ENCODE measurements around the gene MYO9B. TPM values are rescaled to one million over a fixed set of nuclear protein-coding genes. Genes with fewer than 3 reads are reported as not detected.

MYO9B gene
- total RNA-seq, 1 donor from 2014 or later: 137 TPM

DNA sequence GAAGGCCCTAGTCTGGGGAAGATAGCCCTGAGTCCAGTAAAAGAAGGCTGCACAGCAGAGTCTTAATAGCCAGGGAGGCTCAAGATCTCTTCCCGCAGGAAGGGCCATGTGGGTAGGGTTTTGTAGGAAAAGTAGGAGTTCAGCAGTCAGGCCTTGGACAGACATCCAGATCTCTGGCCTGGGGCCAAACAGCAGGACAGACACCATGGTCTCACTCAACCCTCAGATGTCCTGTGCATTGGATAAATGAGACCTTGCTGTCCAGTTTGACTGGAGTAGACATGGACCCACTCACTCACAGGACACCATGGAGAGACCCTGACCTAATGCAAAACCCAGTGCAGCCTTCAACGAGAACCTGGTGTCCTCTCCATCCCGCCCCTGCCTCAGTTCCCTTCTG lies 154.3 kb downstream of the MYO9B start:
- DNase-seq: no peak
- H3K36me3 ChIP-seq: peaks cover 32% of the 10 kb centered on the region
- peaks cover 16% of the 10 kb centered on the region for H3K4me1 ChIP-seq
- H3K9me3 ChIP-seq: no peaks in the 10 kb centered on the region
- TF ChIP-seq, protein P1, sequence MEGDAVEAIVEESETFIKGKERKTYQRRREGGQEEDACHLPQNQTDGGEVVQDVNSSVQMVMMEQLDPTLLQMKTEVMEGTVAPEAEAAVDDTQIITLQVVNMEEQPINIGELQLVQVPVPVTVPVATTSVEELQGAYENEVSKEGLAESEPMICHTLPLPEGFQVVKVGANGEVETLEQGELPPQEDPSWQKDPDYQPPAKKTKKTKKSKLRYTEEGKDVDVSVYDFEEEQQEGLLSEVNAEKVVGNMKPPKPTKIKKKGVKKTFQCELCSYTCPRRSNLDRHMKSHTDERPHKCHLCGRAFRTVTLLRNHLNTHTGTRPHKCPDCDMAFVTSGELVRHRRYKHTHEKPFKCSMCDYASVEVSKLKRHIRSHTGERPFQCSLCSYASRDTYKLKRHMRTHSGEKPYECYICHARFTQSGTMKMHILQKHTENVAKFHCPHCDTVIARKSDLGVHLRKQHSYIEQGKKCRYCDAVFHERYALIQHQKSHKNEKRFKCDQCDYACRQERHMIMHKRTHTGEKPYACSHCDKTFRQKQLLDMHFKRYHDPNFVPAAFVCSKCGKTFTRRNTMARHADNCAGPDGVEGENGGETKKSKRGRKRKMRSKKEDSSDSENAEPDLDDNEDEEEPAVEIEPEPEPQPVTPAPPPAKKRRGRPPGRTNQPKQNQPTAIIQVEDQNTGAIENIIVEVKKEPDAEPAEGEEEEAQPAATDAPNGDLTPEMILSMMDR (IDR thresholded peaks at IDR 0.05): no peak
- no peak overlapping the region for H3K4me3 ChIP-seq
- intact Hi-C loops (cut with DNase I): no loop called here
- ATAC-seq: no peak
- H3K27me3 ChIP-seq: no peaks in the 10 kb centered on the region
- no peak overlapping the region for H3K27ac ChIP-seq

DNA sequence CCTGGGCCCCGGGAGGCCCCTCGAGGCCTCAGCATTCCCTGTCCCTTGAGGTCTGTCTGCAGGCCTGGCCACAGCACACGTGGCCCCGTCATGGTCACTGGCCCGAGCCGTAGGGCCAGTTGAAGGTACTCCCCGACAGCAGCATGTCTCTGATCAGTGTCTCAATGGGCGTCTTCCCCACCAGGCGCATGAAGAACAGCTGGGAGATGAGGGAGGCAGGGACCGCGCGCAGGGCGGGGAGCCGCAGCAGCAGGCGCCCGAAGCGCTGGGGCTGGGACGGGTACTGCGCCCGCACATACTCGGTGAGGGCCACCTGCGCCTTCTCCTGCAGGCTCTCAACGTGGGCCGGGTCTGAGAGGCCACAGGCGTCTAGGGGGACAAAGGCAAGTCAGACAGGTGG lies 156.7 kb downstream of the MYO9B start:
- intact Hi-C loops (cut with DNase I): no loop called here
- Histone ChIP-seq H3K4me1 (peaks cover 18% of the 10 kb centered on the region), H3K9me3 (no peaks in the 10 kb centered on the region), H3K27ac (no peak overlapping the region), H3K27me3 (no peaks in the 10 kb centered on the region), H3K36me3 (peaks cover 32% of the 10 kb centered on the region), H3K4me3 (no peak overlapping the region)
- TF ChIP-seq, protein P1 (IDR thresholded peaks at IDR 0.05): no peak
- ATAC-seq (no peak), DNase-seq (no peak)

DNA sequence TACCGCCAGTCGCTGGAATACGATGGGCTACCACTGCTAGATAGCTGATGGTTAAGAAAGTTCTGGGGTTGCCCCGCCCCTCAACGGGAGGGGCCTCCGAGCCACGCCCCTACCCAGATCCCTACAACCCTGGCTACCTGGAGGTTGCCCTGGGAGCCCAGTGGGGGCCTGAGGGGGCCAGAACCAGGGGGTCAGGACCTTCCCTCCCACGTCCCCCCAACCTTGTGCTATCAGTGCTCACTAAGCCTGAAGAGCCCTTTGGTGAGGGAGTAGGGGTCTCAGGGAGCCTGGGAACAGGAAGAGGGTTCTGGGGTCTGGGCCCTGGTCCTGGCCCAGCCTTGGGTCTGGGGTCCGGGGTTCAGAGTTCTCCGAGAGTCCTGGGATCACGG lies 159.3 kb downstream of the MYO9B start:
- Histone ChIP-seq H3K4me3 (peak overlapping the region; percentile 56), H3K27ac (peak overlapping the region; percentile 42), H3K4me1 (peaks cover 18% of the 10 kb centered on the region)

DNA sequence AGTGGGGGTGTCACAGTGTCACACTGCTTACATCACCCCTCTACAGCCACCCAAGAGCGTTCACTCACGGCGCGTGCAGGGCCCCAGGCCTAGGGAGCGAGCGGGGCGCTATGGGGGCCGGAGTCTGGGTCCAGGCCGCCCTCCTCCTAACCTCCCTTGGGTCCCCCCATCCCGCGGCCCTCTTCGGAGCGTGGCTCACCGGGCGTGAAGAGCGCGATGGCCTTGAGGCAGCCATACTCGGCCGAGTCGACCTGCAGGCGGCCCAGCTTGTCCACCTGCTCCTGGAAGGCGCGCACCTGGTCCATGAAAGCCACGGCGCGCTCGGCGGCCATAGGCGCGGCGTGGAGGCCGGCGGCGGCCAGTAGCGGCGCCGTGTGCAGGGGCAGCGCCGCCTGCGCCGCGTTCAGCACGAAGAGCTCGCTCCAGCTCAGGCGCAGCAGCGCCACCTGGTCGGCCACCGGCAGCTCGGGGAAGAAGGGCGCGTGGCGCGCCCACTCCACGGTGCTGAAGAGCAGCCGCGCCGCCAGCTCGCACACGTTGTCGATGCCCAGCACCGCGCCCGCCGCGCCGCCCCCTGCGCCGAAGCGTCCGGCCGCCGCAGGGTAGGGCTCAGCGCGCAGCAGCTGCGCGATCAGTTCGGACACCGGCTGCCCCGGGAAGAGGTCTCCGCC lies 159.9 kb downstream of the MYO9B start:
- Histone ChIP-seq H3K9me3 (no peaks in the 10 kb centered on the region), H3K4me1 (peaks cover 18% of the 10 kb centered on the region), H3K36me3 (peaks cover 45% of the 10 kb centered on the region), H3K4me3 (peak overlapping the region; percentile 56), H3K27me3 (no peaks in the 10 kb centered on the region), H3K27ac (peak overlapping the region; percentile 42)
- ATAC-seq (peak; percentile 91), DNase-seq (peak; percentile 87)
- intact Hi-C loops (cut with DNase I): no loop called here
- TF ChIP-seq, protein P1 (IDR thresholded peaks at IDR 0.05): peak; percentile 52

More for the DNA sequence above, 159.3 kb downstream of the MYO9B start:
- Histone ChIP-seq H3K36me3 (peaks cover 45% of the 10 kb centered on the region), H3K27me3 (no peaks in the 10 kb centered on the region), H3K9me3 (no peaks in the 10 kb centered on the region)
- TF ChIP-seq, protein P1 (IDR thresholded peaks at IDR 0.05): no peak
- DNase-seq (no peak), ATAC-seq (peak; percentile 76)
- intact Hi-C loops (cut with DNase I): no loop called here

DNA sequence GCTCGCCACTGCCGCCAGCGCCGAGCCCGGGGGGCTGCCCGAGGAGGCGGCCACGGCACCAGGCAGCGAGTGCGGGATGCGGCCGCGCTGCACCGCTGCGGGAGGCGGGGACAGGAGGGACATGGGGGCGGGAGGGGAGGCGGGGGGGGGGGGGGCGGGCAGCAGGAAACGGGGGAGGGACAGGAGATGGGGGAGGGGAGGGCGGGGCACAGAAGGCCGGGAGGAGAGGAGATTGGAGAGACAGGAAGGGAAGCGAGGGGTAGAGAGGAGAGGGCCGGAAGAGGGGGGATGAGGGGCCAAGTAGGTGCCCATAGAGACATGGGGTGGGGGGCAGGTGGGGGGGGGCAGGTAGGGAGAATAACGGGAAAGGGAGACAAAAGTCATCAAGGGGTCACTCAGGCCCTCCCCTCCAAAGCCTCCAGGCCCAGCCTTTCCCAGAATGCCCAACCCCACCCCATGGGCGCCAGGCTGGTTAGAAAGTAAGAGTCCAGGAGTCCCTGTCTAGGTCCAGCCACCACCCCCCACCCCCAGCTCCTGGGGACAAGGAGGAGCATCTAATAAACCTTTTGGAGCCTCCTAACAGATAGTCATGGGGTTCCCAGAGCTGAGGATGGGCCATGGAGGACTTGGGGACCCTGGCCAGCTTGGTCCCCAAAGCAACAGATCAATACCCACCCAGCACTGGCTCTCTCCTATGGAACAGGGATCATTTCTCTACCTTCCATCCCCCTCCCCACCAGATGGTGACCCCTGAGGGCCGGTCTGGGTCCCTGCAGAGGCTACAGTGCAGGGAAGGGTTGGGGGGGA lies 160.6 kb downstream of the MYO9B start:
- no peaks in the 10 kb centered on the region for H3K27me3 ChIP-seq
- H3K27ac ChIP-seq: peak overlapping the region; percentile 65
- no peaks in the 10 kb centered on the region for H3K9me3 ChIP-seq
- H3K36me3 ChIP-seq: peaks cover 39% of the 10 kb centered on the region
- intact Hi-C loops (cut with DNase I): no loop called here
- DNase-seq (no peak), ATAC-seq (no peak)
- H3K4me1 ChIP-seq: peaks cover 18% of the 10 kb centered on the region
- H3K4me3 ChIP-seq: peak overlapping the region; percentile 56
- TF ChIP-seq, protein P1 (IDR thresholded peaks at IDR 0.05): no peak
